Measurements from ENCODE around the gene PNPLA6.

The PNPLA6 gene

DNA sequence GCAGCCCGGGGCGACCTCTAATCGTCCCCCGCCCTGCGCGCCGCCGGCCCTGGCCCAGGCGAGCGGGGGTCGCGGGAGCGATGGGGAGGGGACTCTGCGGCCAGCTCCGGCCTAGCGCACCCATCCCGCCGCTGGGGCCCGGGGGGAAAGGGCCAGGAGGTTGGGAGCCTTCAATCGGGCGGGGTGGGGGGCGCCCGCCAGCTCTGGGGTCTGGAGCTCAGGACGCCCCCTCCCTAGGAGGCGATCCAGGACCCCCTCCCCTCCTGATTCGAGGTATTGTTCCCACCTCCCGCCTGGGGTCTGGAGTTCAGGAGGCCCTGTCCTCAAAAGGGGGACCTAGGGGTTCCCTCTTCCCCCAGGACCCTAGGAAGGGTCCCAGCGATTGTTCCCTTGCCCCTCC lies 19.2 kb upstream of the PNPLA6 start:
- DNase-seq = no peak

DNA sequence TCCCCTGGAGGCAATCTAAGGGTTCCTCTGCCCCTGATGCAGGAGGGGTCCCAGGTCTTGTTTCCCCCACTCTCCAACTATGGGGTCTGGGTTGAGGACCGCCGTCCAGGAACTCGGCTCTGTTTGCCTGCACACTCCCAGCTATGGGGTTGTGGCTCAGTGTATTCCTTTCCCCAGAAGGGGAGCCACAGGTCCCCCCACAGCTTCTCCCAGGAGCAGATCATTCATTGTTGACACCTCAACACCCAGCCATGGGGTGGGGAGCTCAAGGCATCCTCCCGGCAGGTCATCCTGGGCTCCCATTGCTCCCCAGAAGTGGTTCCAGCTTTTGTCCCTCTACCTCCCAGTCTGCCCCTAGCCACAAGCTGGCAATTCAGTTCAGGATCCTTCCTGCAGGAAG lies 18.6 kb upstream of the PNPLA6 start:
- no peak for DNase-seq

DNA sequence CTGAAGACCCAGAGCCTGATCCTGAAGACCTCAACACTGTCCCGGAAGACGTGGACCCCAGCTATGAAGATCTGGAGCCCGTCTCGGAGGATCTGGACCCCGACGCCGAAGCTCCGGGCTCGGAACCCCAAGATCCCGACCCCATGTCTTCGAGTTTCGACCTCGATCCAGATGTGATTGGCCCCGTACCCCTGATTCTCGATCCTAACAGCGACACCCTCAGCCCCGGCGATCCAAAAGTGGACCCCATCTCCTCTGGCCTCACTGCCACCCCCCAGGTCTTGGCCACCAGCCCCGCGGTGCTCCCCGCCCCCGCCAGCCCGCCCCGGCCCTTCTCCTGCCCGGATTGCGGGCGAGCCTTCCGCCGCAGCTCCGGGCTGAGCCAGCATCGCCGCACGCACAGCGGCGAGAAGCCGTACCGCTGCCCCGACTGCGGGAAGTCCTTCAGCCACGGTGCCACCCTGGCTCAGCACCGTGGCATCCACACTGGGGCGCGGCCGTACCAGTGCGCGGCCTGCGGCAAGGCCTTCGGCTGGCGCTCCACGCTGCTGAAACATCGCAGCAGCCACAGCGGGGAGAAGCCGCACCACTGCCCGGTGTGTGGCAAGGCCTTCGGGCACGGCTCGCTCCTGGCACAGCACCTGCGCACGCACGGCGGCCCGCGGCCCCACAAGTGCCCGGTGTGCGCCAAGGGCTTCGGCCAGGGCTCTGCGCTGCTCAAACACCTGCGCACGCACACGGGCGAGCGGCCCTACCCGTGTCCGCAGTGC lies 16.0 kb upstream of the PNPLA6 start:
- DNase-seq = no peak

DNA sequence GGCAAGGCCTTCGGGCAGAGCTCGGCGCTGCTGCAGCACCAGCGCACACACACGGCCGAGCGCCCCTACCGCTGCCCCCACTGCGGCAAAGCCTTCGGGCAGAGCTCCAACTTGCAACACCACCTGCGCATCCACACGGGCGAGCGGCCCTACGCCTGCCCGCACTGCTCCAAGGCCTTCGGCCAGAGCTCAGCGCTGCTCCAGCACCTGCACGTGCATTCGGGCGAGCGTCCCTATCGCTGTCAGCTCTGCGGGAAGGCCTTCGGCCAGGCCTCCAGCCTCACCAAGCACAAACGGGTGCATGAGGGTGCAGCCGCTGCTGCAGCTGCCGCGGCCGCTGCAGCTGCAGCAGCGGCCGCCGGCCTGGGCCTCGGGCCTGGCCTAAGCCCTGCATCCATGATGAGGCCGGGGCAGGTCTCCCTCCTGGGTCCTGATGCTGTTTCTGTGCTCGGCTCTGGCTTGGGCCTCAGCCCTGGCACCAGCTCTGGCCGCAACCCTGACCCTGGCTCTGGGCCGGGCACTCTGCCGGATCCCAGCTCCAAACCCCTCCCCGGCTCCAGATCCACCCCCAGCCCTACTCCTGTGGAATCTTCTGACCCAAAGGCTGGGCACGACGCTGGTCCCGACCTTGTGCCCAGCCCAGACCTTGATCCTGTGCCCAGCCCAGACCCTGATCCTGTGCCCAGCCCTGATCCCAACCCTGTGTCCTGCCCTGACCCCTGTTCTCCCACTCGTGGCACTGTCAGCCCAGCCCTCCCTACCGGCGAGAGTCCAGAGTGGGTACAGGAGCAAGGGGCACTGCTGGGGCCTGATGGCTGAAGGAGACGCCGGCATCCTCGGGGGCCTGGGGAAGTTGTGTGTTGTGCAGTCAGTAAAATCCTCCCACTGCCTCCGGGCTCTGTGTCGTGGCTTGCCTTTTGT lies 15.1 kb upstream of the PNPLA6 start:
- no peak for DNase-seq

DNA sequence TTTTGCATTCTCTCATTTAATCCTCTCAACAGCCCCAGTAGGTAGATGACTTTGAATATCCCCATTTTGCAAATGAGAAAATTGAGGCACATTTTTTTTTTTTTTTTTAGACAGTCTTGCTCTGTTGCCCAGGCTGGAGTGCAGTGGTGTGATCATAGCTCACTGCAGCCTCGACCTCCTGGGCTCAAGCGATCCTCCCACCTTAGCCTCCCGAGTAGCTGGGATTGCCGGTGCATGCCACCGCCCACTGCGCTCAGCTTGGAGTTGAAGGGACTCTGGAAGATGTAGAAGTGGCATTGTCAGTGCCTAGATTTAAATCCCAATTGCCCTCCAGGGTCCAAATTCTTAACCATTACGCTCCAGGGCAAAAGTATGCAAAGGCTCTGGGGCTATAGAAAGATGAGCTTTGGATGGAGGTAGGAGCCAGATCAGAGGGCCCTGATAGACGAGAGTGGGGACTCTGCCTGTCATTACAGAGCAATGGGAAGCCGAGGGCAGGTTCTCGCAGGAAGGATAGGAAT lies 13.9 kb upstream of the PNPLA6 start:
- no peak for DNase-seq

DNA sequence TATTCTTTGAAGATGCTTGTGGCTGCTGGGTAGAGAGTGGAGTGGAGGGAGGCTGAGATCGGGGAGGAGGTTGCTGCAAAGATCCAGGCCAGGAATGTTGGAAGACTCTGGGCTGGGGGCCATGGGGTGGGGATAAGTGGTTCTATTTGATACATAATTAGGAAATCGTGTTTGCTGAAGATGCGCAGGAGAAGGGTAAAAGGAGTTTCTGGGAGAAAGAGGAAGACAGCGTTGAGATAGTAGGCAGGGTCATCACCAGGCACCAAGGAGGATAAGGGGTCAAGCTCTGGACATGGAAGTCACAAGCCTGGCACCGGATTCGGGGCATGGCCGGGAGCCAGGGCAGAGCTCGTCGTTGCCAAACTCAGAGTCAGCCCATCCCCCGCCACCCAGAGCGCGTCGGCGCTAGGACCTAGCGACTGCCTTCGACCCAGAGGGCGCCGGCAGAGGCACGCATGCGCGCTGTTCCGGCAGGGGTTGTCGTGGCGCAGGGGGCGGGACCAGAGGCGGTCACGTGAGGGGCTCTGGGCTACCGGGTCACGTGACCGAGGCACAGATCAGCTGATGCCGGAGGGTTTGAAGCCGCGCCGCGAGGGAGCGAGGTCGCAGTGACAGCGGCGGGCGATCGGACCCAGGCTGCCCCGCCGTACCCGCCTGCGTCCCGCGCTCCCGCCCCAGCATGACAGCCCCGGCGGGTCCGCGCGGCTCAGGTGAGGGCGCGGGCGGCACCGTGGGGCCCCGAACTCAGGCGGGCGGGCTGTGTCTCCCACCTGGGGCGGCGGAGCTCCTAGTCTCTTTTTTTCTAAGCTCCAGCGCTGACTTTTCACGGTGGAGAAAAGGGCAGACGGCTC lies 13.2 kb upstream of the PNPLA6 start, which contains the start of gene MCOLN1:
Gene MCOLN1 (plus strand): TSS at position 553 of the 851 bp plus-strand sequence. CDS start 127 bp downstream, at position 680.
- DNase-seq = peak; percentile 85 to 91

DNA sequence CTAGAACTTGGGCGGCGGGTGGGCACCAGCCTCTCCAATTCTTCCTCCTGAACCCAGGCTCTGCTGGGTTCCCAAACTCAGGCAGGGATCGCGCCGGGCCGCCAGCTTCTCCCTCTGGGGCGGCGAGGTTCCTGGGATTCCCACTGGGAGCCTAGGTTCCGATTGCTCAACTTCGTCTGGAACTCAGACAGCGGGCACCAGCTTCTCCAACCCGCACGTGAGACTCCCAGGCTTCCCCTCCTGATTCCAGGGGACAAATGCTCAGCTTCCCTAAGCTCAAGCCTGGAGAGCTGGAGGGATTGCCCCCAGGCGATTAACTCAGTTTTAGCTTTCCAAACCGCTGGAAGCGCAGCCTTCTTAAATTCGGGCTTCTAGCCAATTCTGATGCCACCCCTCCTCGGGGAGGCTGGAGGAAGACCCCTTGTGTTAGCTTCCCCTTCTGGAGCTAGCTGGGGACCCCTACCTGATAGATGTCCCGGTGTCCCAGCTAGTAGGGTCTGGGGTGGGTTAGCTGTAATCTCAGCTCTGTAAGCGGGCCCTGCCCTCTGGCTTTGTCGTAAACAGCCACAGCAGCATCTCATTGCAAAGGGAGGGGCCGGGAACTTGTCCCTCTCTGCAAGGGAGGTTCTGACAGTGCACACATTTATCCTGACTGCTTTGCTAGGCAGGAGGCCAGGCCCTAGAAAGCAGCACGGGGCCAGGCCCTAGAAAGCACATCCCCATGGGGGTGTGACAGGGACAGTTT lies 12.4 kb upstream of the PNPLA6 start:
- no peak for DNase-seq

DNA sequence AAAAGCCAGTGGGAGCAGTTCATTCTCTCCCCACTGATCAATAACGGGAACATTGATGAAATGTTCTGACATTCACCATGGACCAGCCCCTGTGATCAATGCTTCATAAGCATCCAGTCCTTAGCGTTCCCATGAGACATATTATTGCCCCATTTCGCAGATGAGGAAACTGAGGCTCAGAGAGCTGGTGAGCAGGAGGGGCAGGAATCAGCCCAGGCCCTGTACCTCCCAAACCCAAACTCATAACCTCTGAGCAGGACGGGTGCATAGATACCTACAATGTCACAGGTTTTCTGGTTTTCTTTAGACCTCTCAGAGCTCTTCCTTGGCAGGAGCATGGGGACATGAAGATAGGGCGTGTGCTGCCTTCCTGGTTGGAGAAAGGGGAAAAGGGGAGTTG lies 11.0 kb upstream of the PNPLA6 start:
- no peak for DNase-seq

DNA sequence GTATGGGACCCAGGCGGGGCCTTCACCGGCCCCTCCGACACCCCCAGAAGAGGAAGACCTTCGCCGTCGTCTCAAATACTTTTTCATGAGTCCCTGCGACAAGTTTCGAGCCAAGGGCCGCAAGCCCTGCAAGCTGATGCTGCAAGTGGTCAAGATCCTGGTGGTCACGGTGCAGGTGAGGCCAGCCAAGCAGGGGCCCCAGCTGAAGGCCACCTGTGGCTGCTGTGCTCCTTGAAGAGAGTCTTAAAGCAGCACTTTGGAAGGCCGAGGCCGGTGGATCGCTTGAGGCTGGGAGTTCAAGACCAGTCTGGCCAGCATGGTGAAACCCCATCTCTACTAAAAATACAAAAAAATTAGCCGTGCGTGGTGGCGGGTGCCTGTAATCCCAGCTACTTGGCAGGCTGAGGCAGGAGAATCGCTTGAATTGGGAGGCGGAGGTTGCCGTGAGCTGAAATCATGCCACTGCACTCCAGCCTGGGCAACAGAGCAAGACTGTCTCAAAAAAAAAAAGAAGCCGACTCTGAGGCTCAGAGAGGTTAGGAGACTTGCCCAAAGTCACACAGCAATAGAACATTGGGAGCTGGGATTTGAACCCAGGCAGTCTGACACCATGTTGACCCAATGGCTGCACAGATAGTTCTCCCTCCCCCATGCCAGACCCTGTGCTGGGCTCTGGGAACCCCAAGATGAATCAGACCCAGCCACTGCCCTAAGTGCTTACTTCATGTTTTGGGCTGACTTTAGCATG lies 10.4 kb upstream of the PNPLA6 start:
- DNase-seq = no peak

DNA sequence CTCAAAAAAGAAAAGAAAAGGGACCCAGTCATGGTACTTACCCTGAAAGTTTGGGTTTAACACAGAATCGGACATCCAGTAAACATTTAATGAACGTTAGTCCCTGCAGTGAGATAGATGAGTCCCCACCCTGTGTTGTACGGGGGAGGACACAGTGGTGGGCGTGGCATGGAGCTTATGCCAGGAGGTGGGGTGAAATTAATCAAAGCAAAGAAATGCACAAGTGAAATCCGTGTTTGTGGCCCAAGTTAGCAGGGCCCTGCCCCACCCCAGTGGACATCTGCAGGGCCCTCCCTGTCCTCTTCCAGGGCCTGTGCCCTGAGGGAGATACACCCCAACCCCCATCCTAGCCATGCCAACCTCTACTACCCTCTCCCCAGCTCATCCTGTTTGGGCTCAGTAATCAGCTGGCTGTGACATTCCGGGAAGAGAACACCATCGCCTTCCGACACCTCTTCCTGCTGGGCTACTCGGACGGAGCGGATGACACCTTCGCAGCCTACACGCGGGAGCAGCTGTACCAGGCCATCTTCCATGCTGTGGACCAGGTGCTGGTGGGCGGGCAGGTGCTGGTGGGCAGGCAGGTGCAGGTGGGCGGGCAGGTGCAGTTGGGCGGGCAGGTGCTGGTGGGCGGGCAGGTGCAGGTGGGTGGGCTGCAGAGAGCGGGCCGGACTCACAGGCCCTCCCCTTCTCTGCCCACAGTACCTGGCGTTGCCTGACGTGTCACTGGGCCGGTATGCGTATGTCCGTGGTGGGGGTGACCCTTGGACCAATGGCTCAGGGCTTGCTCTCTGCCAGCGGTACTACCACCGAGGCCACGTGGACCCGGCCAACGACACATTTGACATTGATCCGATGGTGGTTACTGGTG lies 9.2 kb upstream of the PNPLA6 start:
- no peak for DNase-seq

DNA sequence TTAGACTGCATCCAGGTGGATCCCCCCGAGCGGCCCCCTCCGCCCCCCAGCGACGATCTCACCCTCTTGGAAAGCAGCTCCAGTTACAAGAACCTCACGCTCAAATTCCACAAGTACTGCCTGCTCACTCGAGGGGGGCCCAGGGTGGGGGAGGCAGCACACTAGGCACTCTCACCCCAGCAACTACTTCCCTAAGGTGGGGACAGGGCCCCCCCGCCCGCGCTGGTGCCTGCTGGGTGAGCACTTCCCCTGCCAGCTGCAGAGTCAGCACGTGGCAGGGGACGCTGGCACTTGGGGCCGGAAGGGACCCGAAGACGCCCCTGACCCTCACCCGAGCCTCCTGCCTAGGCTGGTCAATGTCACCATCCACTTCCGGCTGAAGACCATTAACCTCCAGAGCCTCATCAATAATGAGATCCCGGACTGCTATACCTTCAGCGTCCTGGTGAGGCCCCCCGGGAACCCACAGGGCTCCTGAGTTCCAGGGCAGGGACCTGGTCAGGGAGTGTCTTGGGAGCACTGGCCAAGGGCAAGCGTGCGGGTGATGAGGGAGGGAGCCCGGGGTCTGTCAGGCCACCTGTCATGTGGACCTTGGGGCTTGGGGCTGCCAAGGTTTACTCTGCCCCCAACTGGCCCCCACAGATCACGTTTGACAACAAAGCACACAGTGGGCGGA lies 7.9 kb upstream of the PNPLA6 start:
- DNase-seq = no peak

DNA sequence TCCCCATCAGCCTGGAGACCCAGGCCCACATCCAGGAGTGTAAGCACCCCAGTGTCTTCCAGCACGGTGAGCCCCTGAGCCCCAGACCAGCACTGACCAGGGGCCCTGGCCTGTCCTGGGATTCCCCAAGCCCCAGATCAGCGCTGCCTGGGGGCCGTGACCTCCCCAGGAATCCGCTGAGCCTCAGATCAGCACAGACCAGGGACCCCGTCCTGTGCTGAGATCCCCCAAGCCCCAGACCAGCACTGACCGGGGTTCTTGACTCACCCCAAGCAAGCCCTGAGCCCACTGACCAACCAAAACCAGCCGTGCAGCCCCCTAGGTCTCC lies 7.4 kb upstream of the PNPLA6 start:
- no peak for DNase-seq

DNA sequence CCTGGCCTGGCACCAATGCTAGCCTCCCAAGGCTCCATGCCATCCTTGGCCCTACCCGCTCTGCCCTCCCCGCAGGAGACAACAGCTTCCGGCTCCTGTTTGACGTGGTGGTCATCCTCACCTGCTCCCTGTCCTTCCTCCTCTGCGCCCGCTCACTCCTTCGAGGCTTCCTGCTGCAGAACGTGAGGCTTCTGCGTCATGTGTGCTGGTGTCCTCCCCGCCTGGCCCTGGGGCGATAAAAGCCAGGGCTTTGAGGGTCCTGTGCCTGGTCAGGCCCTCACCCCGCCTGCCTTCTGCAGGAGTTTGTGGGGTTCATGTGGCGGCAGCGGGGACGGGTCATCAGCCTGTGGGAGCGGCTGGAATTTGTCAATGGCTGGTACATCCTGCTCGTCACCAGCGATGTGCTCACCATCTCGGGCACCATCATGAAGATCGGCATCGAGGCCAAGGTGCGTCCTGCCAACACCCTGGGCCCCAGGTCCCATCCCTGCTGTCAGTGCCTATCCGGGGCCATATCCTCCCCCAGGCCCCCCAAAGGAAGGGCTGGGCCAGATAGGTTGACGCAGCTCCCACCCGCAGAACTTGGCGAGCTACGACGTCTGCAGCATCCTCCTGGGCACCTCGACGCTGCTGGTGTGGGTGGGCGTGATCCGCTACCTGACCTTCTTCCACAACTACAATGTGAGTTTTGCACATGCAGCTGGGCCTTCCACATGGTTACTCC lies 6.8 kb upstream of the PNPLA6 start:
- no peak for DNase-seq

DNA sequence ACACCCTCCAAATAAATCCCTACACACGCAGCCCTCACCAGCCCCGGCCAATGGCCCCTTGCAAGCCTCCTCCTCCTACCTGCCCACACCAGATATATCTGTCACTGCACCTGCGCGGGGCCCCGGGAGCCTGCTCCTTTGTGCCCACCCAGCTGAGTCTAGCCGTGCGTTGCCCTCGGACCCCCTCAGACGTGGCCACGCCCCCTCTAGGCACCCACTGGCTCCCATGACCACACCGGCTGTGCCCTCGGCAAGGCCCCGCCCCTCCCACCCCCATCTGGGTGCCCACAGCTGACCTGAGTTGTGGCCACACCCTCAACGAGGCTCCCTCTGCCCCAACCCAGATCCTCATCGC lies 6.3 kb upstream of the PNPLA6 start:
- no peak for DNase-seq

DNA sequence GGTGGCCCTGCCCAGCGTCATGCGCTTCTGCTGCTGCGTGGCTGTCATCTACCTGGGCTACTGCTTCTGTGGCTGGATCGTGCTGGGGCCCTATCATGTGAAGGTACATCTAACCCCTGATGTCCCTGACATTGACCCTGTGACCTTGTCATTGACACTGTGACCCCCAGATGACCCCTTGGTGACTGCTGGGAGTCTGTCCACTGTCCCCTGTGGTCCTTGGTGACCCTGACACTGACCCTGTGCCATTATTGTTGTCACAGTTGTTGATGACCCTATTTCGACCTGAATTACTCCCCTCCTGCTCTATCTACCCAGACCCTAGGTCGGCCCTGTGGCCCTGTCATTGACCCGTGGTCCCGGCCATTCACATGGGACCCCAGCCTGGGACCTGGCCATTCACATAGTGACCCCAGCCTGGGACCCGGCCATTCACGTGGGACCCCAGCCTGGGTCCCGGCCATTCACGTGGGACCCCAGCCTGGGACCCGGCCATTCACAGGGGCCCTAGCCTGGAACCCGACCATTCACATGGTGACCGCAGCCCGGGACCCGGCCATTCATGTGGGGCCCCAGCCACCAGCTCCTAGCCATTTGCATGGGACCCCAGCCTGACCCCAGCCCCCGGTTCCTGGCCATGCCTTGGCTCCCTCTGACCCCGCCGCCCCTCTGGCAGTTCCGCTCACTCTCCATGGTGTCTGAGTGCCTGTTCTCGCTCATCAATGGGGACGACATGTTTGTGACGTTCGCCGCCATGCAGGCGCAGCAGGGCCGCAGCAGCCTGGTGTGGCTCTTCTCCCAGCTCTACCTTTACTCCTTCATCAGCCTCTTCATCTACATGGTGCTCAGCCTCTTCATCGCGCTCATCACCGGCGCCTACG lies 5.7 kb upstream of the PNPLA6 start:
- no peak for DNase-seq

DNA sequence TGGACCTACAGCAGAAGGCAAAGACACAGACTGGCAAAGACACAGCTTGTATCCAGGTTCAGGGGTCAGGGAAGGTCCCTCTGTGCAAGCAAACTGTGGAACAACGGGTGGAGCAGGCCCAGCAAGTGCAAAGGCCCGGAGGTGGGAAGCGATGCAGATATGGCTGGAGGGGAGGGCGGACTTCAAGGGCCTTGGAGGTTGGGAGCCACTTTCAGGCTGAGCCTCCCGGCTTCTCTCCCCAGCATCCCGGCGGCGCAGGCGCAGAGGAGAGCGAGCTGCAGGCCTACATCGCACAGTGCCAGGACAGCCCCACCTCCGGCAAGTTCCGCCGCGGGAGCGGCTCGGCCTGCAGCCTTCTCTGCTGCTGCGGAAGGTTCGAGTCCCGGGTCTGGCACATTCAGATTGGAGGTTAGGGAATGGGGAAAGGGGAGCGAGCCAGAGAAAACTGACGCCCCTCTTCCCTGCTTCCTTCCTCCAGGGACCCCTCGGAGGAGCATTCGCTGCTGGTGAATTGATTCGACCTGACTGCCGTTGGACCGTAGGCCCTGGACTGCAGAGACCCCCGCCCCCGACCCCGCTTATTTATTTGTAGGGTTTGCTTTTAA lies 2.1 kb upstream of the PNPLA6 start:
- no peak for DNase-seq

DNA sequence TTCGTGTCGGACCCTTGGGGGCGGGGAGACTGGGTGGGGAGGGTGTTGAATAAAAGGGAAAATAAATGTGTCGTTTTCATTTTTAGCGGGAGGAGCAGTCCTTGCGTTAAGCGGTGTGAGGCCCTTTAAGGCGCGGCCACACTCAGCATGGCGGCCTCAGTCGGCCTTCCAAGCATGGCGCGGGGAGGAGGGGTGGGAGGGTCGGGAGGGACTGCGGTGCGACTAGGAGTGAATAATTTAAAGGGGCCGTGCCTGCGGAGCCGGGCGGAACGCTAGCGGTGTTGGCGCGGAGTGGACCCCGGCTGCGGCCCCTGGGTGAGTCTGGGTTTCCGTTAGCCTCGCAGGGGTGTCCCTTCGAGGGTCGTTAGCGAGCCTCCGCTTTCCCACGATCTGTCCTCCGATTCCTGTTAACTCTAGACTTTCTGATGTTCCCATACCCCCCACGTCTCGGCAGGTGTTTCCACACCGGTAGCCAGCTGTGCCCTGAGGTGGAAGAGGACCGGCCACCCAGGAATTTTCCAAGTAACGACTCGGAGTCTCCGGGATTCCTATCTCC lies 1.5 kb upstream of the PNPLA6 start:
- peak; percentile 5 to 62 for DNase-seq

All from NCI-H187 (cell line).